ENCODE data around the gene ERBB4. TPM values are rescaled to one million over a fixed set of nuclear protein-coding genes. Genes with fewer than 3 reads are reported as not detected.

The ERBB4 gene
- total RNA-seq, 2 donors from 2014 or later, result 1.0 to 32.8 TPM

DNA sequence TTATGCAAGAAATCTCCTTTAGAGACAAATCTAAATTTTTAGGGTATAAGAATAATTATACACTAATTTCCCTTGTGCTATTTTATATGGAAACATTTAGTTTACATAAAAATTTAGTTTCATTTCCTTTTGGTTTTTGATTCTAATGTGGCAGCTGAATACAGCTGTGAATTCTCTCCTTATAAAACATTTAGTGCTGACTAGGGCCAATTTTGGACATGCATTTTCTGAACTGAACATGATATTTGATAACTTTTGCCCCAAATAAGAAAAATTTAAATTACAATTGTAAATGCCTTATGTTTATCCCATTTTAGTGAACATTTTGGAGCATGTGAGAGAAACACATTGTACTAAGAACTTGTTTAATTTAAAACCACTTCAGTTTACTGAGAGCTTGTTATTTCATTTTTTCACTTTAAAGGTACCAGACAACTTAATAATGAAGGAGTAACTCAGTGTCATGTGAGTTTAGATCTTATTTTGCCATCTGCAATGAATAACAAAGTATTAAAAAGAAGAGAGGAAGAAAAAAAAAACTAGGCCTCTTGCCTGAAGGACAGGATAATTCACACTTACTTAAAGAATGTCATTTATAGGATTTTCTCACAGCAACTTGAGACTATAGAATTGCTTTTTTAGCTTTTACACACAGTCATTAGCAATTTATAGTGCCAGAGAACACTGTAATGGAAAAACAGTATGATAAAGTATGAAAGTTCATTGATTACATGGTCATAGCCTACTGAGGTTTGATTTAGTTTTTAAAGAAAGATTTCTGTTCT is 209.7 kb downstream of the ERBB4 start:
- H3K9me3 ChIP-seq, result no peaks in the 10 kb centered on the region
- H3K27ac ChIP-seq, result no peak overlapping the region
- no peaks in the 10 kb centered on the region for H3K27me3 ChIP-seq (replicated peaks; ENCODE audit: insufficient read depth)
- TF ChIP-seq, protein P1, sequence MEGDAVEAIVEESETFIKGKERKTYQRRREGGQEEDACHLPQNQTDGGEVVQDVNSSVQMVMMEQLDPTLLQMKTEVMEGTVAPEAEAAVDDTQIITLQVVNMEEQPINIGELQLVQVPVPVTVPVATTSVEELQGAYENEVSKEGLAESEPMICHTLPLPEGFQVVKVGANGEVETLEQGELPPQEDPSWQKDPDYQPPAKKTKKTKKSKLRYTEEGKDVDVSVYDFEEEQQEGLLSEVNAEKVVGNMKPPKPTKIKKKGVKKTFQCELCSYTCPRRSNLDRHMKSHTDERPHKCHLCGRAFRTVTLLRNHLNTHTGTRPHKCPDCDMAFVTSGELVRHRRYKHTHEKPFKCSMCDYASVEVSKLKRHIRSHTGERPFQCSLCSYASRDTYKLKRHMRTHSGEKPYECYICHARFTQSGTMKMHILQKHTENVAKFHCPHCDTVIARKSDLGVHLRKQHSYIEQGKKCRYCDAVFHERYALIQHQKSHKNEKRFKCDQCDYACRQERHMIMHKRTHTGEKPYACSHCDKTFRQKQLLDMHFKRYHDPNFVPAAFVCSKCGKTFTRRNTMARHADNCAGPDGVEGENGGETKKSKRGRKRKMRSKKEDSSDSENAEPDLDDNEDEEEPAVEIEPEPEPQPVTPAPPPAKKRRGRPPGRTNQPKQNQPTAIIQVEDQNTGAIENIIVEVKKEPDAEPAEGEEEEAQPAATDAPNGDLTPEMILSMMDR (IDR thresholded peaks at IDR 0.05), result no peak
- no peak for TF ChIP-seq POLR2A (IDR thresholded peaks at IDR 0.05)
- no peak for TF ChIP-seq POLR2AphosphoS5 (IDR thresholded peaks at IDR 0.05)
- no peaks in the 10 kb centered on the region for H3K4me1 ChIP-seq (replicated peaks)
- intact Hi-C loops (cut with DNase I), result no loop called here
- H3K36me3 ChIP-seq, result no peaks in the 10 kb centered on the region
- no peak for DNase-seq (ENCODE audit: low spot score)
- H3K4me3 ChIP-seq, result no peak overlapping the region

DNA sequence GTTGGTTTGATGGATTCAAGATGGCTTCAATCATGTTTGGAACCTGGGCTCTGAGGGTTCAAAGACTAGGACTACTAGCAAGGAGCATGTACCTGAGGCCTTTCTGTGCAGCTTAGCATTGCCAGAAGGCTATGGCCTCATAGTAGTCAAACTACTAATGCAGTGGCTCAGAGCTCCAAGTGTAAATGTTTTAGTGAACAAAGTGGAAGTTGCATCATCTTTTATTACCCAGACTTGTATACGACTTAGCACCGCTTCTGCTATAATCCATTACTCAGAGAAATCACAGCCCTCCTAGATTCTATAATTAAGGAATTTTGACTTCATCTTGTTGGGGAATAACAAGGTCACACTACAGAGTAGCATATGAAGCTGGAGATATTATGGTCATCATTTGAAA is 210.5 kb downstream of the ERBB4 start:
- TF ChIP-seq, protein P1 (IDR thresholded peaks at IDR 0.05), result no peak
- no peak for TF ChIP-seq POLR2AphosphoS5 (IDR thresholded peaks at IDR 0.05)
- no peak for TF ChIP-seq POLR2A (IDR thresholded peaks at IDR 0.05)
- H3K27me3 ChIP-seq (replicated peaks; ENCODE audit: insufficient read depth), result no peaks in the 10 kb centered on the region
- no peaks in the 10 kb centered on the region for H3K9me3 ChIP-seq
- H3K27ac ChIP-seq, result no peak overlapping the region
- no peaks in the 10 kb centered on the region for H3K36me3 ChIP-seq
- no peak overlapping the region for H3K4me3 ChIP-seq
- DNase-seq (ENCODE audit: low spot score), result no peak
- no peaks in the 10 kb centered on the region for H3K4me1 ChIP-seq (replicated peaks)
- WGBS, result 70% methylated on average over 2 of the region's 2 CpGs
- intact Hi-C loops (cut with DNase I), result no loop called here

DNA sequence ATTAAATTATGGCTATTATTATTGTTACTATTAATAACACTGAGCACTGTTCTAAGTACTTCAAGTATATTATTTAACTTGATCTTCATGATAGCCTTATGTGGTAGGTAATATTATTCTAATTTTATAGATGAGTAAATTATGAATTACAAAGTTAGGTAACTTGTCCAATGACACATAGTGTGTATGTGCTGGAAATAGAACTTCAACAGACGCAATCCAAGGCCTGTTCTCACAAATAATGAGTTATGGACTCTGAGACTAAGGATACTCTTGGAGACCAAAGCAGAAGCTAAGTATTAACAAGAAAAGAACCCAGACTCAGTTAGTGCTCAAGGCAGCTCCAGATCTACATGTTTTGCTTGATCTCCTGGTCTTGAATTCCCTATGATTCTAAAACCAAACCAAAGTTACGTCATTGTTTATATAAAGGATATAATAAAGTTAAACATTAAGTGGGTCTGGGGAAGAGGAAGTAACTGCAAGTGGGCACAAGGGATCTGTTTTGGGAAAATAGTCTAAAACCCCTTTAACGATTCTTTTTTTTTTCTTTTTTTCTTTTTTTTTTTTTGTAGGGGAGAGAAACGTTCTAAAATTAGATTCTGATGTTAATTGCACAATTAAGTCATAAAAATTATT is 211.3 kb downstream of the ERBB4 start:
- Histone ChIP-seq H3K27me3 (replicated peaks; ENCODE audit: insufficient read depth) (no peaks in the 10 kb centered on the region), H3K9me3 (no peaks in the 10 kb centered on the region), H3K36me3 (no peaks in the 10 kb centered on the region), H3K27ac (no peak overlapping the region), H3K4me3 (no peak overlapping the region), H3K4me1 (replicated peaks) (no peaks in the 10 kb centered on the region)
- no peak for DNase-seq (ENCODE audit: low spot score)
- TF ChIP-seq, protein P1 (IDR thresholded peaks at IDR 0.05), result no peak
- no peak for TF ChIP-seq POLR2A (IDR thresholded peaks at IDR 0.05)
- no peak for TF ChIP-seq POLR2AphosphoS5 (IDR thresholded peaks at IDR 0.05)
- 74% methylated on average over 4 of the region's 4 CpGs for WGBS
- intact Hi-C loops (cut with DNase I), result no loop called here

DNA sequence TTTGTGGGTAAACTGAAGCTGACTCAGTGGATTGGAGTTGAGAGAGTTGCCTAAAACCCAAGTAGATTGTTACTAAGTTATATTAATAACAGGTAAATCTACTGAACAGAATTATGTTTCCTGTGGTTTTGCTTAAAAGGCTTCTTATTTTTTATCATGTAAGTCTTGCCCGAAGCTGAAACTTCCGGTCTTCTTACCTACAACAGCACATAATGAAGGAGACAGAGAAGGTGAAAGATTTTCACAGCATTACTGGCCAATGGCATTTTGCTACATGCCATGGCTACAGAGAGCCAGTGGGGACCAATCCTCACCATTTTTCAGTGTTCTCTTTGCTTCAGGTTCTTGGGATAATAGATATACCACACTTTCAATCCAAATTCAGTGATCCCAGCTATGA is 220.0 kb downstream of the ERBB4 start:
- no peaks in the 10 kb centered on the region for H3K9me3 ChIP-seq
- no peaks in the 10 kb centered on the region for H3K27me3 ChIP-seq (replicated peaks; ENCODE audit: insufficient read depth)
- no peaks in the 10 kb centered on the region for H3K4me1 ChIP-seq (replicated peaks)
- 80% methylated on average over 2 of the region's 2 CpGs for WGBS
- no peak for TF ChIP-seq POLR2A (IDR thresholded peaks at IDR 0.05)
- TF ChIP-seq POLR2AphosphoS5 (IDR thresholded peaks at IDR 0.05), result no peak
- TF ChIP-seq, protein P1 (IDR thresholded peaks at IDR 0.05), result no peak
- DNase-seq (ENCODE audit: low spot score), result no peak
- intact Hi-C loops (cut with DNase I), result no loop called here
- H3K4me3 ChIP-seq, result no peak overlapping the region
- H3K27ac ChIP-seq, result no peak overlapping the region
- no peaks in the 10 kb centered on the region for H3K36me3 ChIP-seq

DNA sequence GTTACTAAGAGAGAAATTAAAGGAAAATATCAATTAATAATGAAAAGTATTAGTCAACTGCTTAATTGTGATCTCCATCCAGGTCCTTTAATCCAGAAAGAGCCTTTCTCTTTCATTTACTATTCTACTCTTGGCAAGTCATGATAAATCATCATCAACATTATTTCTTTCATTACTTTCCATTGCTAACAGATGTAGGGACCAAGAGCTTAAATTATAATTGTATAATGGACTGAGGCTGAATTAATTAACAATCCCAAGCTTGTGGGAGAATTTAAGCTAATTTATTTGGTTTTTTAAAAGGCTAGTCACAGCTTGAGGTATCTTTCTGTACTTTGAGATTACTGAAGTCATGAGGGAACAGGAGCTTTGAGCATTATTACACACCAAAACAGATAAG is 223.9 kb downstream of the ERBB4 start:
- no peak overlapping the region for H3K27ac ChIP-seq
- TF ChIP-seq POLR2AphosphoS5 (IDR thresholded peaks at IDR 0.05) (no peak), POLR2A (IDR thresholded peaks at IDR 0.05) (no peak)
- TF ChIP-seq, protein P1 (IDR thresholded peaks at IDR 0.05), result no peak
- no peak for DNase-seq (ENCODE audit: low spot score)

More for the DNA sequence above, 223.9 kb downstream of the ERBB4 start:
- Histone ChIP-seq H3K4me3 (no peak overlapping the region), H3K27me3 (replicated peaks; ENCODE audit: insufficient read depth) (no peaks in the 10 kb centered on the region), H3K9me3 (no peaks in the 10 kb centered on the region), H3K36me3 (no peaks in the 10 kb centered on the region), H3K4me1 (replicated peaks) (no peaks in the 10 kb centered on the region)
- intact Hi-C loops (cut with DNase I), result no loop called here

Data from prostate gland (tissue), 2 donors.